Jurkat, Clone E6-1 (cell line): ENCODE results near the gene STARD3.

Experiments used
- DNase-seq: peaks from one replicate; pipeline ENCODE4 v3.0.0-alpha.2; 2011; ENCODE audit warnings: low read depth, low spot score
- H3K4me3 ChIP-seq: 2 replicates; pipeline ENCODE4 v1.5.1; 2011; ENCODE audit warnings: mild to moderate bottlenecking, low read length, control low read depth, moderate library complexity

STARD3 gene

GRCh38 chr17:39652587-39653315, 15.8 kb downstream of the STARD3 start:
- no peak overlapping the region for H3K4me3 ChIP-seq
- DNase-seq: no peak

- DNase-seq: no peak
- no peak overlapping the region for H3K4me3 ChIP-seq
Observed at GRCh38 chr17:39653316-39653661, 16.3 kb downstream of the STARD3 start.

- DNase-seq: peak; percentile 49
Observed at GRCh38 chr17:39653662-39654331, 16.9 kb downstream of the STARD3 start.

GRCh38 chr17:39655105-39655504, 18.2 kb downstream of the STARD3 start:
- H3K4me3 ChIP-seq: no peak overlapping the region
- no peak for DNase-seq

More at GRCh38 chr17:39653662-39654331, 16.9 kb downstream of the STARD3 start:
- H3K4me3 ChIP-seq: no peak overlapping the region

- H3K4me3 ChIP-seq: no peak overlapping the region
- DNase-seq: no peak
Observed at GRCh38 chr17:39658346-39658745, 21.4 kb downstream of the STARD3 start.

- no peak overlapping the region for H3K4me3 ChIP-seq
- no peak for DNase-seq
Observed at GRCh38 chr17:39658760-39659159, 21.8 kb downstream of the STARD3 start.

- no peak for DNase-seq
- no peak overlapping the region for H3K4me3 ChIP-seq
Observed at GRCh38 chr17:39659279-39660010, 22.5 kb downstream of the STARD3 start.

- no peak for DNase-seq
Observed at GRCh38 chr17:39660011-39660360, 23.0 kb downstream of the STARD3 start.

GRCh38 chr17:39660397-39661385, 23.7 kb downstream of the STARD3 start:
- no peak for DNase-seq

More at GRCh38 chr17:39660011-39660360, 23.0 kb downstream of the STARD3 start:
- H3K4me3 ChIP-seq: no peak overlapping the region

GRCh38 chr17:39661744-39662541, 25.0 kb downstream of the STARD3 start:
- H3K4me3 ChIP-seq: no peak overlapping the region

More at GRCh38 chr17:39660397-39661385, 23.7 kb downstream of the STARD3 start:
- H3K4me3 ChIP-seq: no peak overlapping the region

GRCh38 chr17:39662551-39663339, 25.8 kb downstream of the STARD3 start:
- no peak for DNase-seq
- H3K4me3 ChIP-seq: no peak overlapping the region

More at GRCh38 chr17:39661744-39662541, 25.0 kb downstream of the STARD3 start:
- no peak for DNase-seq

- no peak for DNase-seq
- H3K4me3 ChIP-seq: no peak overlapping the region
Observed at GRCh38 chr17:39663340-39663687, 26.4 kb downstream of the STARD3 start.

GRCh38 chr17:39663688-39664580, 27.0 kb downstream of the STARD3 start:
- no peak overlapping the region for H3K4me3 ChIP-seq
- no peak for DNase-seq

- no peak for DNase-seq
- no peak within 1 kb of the TSS for H3K4me3 ChIP-seq
Observed at GRCh38 chr17:39664581-39665561, 27.9 kb downstream of the STARD3 start, which contains the start of gene TCAP. TSS of gene TCAP (plus strand) at chr17:39665349. CDS start at chr17:39665360, 11 bp downstream.

- no peak overlapping the region for H3K4me3 ChIP-seq
- no peak for DNase-seq
Observed at GRCh38 chr17:39665642-39666224, 28.8 kb downstream of the STARD3 start.
